ENCODE measurements around the gene MAGEB1.

GRCh38 chrX:30261012-30261411, 14.1 kb downstream of the MAGEB1 start:
- no peak for TF ChIP-seq CTCF (IDR thresholded peaks at IDR 0.05; ENCODE audit: low read depth, low read length, poor library complexity, severe bottlenecking)
- no peak for TF ChIP-seq EZH2phosphoT487 (IDR thresholded peaks at IDR 0.05; ENCODE audit: borderline replicate concordance, low read length)
